Measurements from ENCODE around the gene SH3GL1. TPM values are rescaled to one million over a fixed set of nuclear protein-coding genes. Genes with fewer than 3 reads are reported as not detected.

The SH3GL1 gene
- total RNA-seq, 1 experiment from 2014 or later: 76.0 TPM

DNA sequence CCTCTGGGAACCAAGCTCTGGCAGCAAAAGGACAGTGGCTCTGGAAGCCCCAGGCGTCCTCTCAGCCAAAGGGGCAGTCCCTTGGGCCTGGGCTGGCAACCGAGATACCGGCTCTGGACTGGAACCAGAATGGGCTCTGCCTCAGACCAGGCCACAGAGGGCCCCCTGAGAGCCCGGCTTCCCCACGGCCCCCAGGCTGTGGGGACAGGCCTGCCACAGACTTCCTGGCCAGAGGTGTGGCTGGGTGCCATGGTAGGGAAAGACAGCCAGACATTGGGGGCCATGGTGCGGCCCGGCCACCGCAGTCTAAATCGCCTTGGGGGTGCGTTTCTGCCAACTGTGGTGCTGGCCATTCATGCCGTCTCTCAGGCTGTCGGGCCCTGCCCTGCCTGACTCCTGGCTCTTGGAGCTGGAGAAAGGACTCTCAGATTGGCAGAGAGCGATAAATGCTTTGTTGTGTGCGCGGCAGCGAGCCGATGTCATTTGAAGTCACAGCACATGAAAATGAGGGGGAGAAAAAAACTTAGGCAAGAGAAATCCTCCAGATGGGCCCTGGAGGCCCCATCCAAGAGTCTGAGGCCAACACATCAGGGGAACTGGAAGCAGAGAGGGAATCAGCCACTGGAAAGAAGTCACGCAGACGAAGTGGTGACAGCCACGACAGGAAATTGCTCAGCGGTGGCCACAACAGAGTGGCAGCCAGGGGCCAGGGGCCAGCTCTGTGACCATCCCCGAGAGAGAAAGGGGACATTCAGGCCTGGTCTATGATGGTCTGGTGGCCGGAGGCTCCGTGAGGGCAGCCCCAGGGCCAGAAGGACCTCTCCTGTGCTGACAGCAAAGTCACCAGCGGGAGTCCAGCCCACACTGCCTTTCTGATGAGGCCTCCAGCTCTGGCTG is 26.5 kb downstream of the SH3GL1 start:
- H3K36me3 ChIP-seq: no peaks in the 10 kb centered on the region; the same call in 1 of the 2 replicates
- no peaks in the 10 kb centered on the region for H3K27me3 ChIP-seq
- no peak for DNase-seq
- no peaks in the 10 kb centered on the region for H3K9me3 ChIP-seq
- H3K4me3 ChIP-seq: no peak overlapping the region

DNA sequence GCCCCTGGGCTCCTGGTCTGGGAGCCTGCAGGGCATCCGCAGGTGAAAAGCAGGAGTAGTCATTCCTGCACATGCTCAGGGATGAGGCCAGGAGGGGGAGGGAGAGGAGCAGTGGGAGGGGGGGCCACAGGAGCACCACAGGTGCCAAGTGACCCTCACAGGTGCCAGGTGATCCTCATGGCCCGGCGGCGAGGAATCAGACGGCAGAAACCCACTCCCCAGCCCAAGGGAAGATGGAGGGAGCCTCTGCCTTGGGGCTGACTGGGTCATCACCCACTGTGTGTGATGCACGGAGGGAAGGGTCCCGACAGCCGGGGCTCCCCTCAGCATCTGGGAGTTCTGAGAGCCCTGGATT is 27.4 kb downstream of the SH3GL1 start:
- no peaks in the 10 kb centered on the region; the same call in 1 of the 2 replicates for H3K36me3 ChIP-seq
- no peaks in the 10 kb centered on the region for H3K9me3 ChIP-seq
- no peaks in the 10 kb centered on the region for H3K27me3 ChIP-seq
- DNase-seq: no peak
- no peak overlapping the region for H3K4me3 ChIP-seq

DNA sequence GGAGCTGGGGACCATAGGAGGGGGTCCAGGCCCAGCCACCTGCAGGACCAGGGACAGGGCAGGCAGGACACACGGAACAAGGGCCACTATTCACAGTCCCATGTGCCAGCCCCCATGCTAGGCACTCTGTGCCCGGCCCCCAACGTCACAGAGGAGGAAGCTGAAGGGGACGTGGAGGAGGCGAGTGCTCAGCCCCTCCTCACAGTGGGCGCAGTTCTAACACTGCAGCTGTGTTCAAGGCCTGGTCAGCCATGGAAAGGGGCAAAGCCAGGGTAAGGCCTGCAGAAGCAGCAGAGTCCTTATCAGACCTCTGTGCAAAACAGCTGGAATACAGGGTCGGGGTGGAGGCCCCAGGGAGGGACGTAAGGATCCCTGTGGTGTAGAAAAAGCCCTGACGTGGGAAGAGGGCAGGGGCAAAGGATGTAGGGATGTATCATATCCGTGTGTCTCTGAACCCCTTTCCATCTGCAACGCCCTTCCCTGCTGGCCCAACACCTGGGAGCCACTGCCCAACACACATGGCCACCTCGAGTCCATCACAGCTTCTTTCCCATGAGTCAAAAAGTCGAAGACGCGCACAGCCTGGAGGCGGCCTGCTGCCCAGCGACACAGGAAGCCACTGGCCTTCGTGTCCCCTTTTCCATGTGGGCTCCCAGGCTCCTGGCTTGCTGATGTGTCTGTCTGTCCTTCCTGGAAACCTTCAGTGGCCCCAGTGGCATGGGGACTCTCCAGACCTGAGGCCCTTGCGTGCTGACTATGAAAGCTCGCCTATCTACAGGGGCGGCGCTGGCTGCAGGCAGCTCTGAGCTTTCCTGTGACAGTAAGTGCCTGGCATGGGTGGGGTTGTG is 28.0 kb downstream of the SH3GL1 start:
- no peaks in the 10 kb centered on the region for H3K9me3 ChIP-seq
- H3K27me3 ChIP-seq: no peaks in the 10 kb centered on the region
- no peak for DNase-seq
- H3K36me3 ChIP-seq: no peaks in the 10 kb centered on the region; the same call in 1 of the 2 replicates
- no peak overlapping the region for H3K4me3 ChIP-seq

DNA sequence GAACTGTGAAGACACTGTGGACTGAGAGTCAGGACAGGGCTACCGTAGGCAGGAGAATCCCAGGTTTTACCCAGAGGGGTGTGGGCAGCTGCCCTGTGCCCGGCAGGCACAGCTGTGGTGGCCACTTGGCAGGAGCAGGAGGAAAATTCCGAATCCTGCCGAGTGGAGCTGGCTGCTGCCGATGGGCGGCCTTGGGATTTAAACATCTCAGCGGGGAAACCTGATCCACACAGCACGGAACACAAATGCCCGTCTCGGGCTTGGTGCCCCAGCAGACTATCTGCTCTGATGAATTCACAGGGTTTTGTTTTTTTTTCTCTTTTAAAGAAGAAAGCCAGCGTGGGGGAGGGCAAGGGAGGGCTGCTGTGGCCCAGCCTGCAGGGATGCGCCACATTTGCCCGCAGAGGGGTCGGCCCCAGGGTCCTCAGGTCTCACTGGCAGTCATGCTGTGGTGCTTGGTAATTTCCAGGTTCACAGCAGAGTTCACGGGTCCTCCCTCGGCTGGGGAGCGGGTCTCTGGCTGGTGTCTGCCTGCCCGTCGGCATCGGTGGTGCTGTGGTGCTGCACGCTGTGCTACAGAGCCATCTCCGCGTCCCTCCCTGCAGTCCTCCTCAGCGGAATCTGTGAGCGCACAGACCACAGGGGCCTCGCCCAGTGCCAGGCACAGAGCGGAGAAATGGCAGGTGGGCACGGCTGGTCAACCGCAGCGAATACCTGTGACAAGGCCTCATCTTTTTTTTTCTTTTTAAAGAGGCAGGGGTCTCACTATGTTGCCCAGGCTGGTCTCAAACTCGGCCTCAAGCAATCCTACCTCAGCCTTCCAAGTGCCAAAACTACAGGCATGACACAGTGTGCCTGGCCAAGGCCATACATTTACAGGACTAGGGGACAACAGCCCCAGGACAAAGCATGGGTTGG is 28.8 kb downstream of the SH3GL1 start:
- DNase-seq: peak; percentile 68

DNA sequence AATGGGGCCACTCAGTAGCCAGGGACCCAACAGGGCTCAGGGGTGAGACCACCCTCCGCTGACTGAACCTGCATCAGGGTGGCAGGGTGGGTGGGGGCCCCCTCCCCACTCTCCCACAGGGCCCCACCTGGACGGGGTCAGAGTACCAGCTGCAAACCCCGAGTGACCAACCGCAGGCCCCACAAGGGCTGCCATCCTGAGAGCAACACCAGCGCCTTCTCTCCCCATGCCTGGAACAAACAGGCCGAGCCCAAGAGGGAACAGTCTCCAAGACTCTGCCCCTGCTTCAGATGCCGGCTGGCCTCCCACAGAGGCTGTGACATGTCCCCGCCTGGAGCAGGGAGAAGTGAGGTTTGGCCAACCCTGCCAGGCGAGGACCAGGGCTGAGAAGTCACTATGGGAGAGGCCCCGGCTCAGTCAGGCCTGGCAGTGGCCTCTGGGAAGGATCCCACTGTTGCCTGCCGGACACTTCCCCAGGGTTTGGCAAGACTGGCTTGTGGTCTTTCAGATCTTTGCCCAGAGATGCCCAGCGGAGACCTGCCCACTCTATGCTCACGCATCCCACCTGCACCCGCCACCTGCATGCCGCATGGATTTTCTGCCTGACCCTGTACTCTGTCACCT is 29.8 kb downstream of the SH3GL1 start:
- no peak for DNase-seq
- Histone ChIP-seq H3K4me3 (no peak overlapping the region), H3K36me3 (no peaks in the 10 kb centered on the region; the same call in 1 of the 2 replicates), H3K9me3 (no peaks in the 10 kb centered on the region), H3K27me3 (no peaks in the 10 kb centered on the region)

More for the DNA sequence above, 28.8 kb downstream of the SH3GL1 start:
- Histone ChIP-seq H3K4me3 (no peak overlapping the region), H3K27me3 (no peaks in the 10 kb centered on the region), H3K36me3 (no peaks in the 10 kb centered on the region; the same call in 1 of the 2 replicates), H3K9me3 (no peaks in the 10 kb centered on the region)

DNA sequence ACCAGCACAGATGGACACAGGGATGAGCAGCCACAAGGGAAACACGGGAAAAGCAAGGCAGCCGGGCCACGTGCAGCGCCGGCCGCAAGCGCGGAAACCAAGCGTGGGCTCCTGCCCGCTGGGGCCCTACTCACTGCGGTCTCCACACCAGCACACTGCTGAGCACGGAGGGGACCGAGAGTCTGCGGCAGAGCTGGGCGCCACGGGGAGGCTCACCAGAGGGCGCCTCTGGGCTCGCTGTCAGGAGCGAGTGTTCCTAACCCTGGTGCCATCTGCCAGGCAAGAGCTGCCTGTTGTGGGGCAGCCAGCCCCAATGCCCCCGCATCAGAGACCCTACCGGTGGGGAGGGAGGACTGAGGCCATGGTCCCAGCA is 30.5 kb downstream of the SH3GL1 start:
- no peaks in the 10 kb centered on the region for H3K9me3 ChIP-seq
- DNase-seq: no peak
- no peaks in the 10 kb centered on the region; the same call in none of the 2 replicates for H3K36me3 ChIP-seq
- H3K4me3 ChIP-seq: no peak overlapping the region
- no peaks in the 10 kb centered on the region for H3K27me3 ChIP-seq

DNA sequence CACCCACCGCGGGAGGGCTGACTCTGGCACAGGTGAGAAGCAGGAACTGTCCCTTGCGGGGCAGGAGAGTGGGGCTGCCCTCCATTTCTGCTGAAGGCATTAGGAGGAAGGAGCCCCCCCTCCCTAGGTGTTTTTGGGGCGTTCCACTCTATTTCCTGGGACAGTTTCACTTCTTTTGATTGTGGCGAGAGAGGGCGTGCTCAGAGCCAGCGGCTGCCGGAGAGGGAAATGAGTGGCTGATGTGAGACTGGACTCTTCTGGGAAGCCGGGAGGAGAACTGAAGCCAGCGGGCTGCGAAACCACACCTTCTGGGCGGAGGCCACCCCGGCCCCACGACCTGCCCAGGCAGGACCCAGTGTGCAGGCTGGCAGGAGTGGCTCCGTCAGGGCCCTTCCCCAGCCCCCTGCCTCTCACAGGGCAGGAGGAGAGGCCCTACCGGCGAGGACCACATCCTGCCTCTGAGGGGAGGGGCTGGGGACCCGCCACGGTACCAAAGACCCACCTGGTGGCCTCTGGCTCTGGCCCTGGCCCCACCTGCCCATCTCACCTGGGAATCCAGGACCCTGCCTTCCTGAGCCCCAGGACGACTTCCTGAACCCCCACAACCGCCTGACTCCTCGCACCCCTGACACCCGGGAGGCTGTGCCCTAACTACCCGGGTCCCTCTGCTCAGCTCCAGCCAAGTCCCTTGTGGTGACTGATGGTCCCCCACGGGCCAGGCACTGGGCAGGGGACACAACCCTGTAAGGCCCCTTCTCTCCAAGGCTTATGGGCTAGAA is 31.0 kb downstream of the SH3GL1 start:
- DNase-seq: no peak

DNA sequence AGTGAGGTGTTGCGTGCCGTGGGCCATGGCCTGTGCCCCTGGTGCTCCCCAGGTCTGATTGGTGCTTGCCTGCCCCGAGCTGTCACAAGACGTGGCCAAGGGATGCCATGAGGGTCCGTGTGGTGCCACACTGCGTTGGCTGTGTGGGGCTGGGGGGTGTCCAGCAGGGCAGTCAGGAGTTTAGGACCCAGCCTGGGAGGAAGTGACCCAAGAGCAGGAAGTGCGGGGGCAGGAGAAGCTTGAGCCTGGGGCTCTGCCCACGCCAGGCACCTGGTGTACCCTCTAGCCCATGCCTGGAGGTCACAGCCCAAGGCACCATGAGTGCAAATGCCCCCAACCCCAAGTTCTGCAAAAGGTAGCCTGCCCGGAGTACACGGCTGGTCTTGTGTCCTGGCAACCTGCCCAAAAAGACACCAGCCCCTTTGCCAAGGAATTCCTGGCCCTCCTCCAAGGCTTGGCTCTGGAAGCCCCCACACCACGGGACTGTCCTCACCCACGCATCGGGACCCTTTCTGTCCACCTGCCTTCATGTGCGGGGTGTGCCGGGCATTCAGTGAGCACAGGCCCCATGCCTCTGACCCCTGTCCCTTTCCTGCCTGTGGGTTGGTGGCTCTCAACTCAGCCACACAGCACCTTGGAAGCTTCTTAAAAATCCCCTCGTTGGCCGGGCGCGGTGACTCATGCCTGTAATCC is 32.1 kb downstream of the SH3GL1 start:
- Histone ChIP-seq H3K36me3 (no peaks in the 10 kb centered on the region; the same call in none of the 2 replicates), H3K9me3 (no peaks in the 10 kb centered on the region), H3K4me3 (no peak overlapping the region), H3K27me3 (no peaks in the 10 kb centered on the region)
- DNase-seq: no peak

More for the DNA sequence above, 31.0 kb downstream of the SH3GL1 start:
- H3K4me3 ChIP-seq: no peak overlapping the region
- H3K27me3 ChIP-seq: no peaks in the 10 kb centered on the region
- H3K9me3 ChIP-seq: no peaks in the 10 kb centered on the region
- no peaks in the 10 kb centered on the region; the same call in none of the 2 replicates for H3K36me3 ChIP-seq

DNA sequence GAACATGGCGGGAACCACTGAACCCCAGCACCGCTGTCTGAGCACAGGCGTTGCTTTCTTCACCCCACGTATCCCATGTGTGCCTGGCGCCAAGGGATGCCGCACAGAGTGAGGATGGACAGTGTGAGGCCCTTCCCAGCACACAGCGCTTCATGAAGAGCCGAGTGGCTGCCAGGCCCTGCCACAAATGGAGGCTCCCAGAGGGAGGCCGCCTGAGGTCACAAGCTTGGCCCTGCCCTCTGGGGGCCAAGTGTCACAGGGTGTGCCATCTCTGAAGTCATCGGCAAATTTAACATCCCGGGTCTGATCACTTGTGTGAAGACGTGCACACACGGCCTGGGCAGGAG is 32.6 kb downstream of the SH3GL1 start:
- Histone ChIP-seq H3K9me3 (no peaks in the 10 kb centered on the region), H3K27me3 (no peaks in the 10 kb centered on the region), H3K36me3 (no peaks in the 10 kb centered on the region; the same call in none of the 2 replicates), H3K4me3 (no peak overlapping the region)
- no peak for DNase-seq

DNA sequence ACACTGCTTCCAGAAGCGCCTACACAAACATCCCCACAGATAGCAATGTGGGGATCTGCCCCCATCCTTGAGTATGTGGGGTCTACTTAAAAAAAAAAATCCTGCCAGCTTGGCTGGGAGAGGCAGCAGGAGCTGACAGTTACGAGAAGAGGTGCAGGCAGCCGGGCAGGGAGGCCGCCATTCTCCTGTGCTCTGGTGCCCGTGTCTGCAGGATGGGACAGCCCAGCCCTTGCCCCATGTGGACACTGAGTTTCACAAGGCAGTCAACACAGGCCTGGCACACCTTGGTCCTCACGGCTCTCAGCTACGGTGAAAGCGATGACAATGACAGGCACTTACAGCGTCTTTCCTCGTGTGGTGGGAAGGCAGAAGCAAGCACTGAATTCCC is 33.0 kb downstream of the SH3GL1 start:
- Histone ChIP-seq H3K36me3 (no peaks in the 10 kb centered on the region; the same call in none of the 2 replicates), H3K4me3 (no peak overlapping the region), H3K27me3 (no peaks in the 10 kb centered on the region), H3K9me3 (no peaks in the 10 kb centered on the region)
- no peak for DNase-seq

DNA sequence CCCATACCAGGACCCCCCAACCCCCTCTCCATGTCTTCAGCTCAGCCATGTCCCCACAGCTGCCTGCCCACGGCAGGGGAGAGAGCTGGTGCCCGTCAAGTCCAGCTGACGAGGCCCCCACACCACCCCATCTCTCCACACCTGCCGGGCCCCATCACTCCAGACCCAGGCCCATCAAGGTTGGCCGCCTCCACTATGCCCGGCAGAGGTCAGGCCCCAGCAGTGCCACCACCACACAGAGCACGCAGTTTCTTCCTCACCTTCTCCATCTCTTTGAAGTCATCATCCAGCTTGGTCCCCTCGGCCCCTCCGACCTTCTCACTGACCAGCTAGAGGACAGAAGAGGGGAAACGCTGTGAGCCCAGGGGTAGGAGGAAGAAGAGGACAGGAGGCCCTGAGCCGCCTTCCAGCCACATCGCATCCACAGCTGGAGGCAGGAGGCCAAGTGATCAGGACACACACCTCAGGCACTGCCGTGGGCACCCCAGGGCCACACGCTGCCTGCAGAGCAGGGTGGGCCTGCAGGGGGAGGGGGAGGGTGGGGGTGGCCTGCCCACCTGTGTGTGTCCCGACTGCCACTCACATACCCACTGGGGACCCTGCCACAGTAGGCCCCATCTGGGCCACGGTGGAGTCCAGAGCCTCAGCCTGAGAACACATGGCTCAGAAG is 33.5 kb downstream of the SH3GL1 start:
- Histone ChIP-seq H3K36me3 (peaks cover 2% of the 10 kb centered on the region), H3K4me3 (no peak overlapping the region), H3K9me3 (no peaks in the 10 kb centered on the region), H3K27me3 (no peaks in the 10 kb centered on the region)
- DNase-seq: no peak

DNA sequence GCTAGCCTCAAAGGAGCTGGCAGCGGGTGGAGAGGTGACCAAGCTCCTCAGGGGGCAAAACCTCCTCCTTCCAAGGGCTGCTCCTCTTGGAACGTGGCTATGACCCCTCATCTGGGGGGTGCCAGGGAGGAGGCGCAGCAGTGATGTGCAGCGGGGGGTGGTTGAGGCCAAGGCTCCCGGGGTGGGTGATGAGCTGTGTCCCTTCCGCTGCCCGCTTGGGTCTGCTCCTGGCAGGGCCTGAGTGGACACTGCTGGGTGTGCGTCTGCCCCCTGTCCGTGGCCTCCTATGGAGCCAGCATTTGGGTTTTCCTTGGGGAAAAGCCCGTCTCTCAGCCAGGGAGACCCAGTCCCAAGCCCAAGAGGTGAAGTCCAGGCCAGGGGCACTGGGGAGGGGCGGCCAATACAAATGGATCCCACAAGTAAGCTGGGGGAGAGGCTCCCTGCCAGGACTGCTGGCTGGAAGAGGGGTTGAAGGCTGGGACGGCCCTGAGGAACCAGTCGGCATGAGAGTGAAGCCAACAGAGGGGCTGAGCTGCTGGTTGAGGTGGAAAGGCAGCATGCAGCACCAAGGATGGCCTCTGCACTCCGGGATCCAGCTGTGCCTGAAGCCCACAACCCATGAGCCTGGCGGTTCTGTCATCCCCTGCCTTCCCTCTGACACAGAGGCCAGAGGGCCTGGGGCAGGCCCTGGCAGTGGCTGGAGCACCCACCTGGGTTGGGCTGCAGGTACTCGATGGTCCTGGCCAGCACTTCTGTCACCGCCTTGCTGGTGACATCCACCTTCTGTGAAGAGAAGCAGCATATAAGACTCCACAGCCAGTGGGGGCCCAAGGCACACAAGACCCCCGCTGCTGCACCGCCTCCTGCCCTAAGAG is 34.3 kb downstream of the SH3GL1 start:
- Histone ChIP-seq H3K36me3 (peaks cover 2% of the 10 kb centered on the region; the same call in 1 of the 2 replicates), H3K9me3 (no peaks in the 10 kb centered on the region), H3K27me3 (no peaks in the 10 kb centered on the region), H3K4me3 (no peak overlapping the region)
- no peak for DNase-seq

DNA sequence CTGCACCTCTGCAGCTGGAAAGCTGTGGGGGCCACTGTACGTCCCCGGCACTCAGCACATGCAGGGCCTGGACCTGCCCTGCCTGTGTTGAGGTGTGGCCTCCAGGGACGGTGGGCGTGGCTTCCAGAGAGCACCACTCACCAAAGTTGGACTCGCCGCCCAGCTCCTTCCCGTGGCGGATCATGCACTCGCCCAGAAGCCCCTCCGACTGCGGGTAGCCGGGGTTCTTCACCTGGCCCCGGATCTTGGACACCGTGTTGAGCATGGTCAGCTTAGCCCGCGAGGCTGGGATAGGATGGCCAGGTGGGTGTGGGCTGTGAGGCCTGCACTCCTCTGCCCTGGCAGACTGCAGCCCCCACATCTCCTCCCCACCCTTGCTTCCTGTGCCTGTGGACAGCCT is 35.0 kb downstream of the SH3GL1 start:
- Histone ChIP-seq H3K36me3 (peaks cover 2% of the 10 kb centered on the region; the same call in 1 of the 2 replicates), H3K4me3 (no peak overlapping the region), H3K9me3 (no peaks in the 10 kb centered on the region), H3K27me3 (no peaks in the 10 kb centered on the region)
- no peak for DNase-seq
